GM19455 (cell line): ENCODE data around the gene VKORC1.

ENCODE experiments used
- ATAC-seq: cut with Tn5 transposase; IDR thresholded peaks from one replicate; pipeline ENCODE4 v1.9.1; 2021; ENCODE audit not compliant: unreplicated experiment

Gene VKORC1

DNA sequence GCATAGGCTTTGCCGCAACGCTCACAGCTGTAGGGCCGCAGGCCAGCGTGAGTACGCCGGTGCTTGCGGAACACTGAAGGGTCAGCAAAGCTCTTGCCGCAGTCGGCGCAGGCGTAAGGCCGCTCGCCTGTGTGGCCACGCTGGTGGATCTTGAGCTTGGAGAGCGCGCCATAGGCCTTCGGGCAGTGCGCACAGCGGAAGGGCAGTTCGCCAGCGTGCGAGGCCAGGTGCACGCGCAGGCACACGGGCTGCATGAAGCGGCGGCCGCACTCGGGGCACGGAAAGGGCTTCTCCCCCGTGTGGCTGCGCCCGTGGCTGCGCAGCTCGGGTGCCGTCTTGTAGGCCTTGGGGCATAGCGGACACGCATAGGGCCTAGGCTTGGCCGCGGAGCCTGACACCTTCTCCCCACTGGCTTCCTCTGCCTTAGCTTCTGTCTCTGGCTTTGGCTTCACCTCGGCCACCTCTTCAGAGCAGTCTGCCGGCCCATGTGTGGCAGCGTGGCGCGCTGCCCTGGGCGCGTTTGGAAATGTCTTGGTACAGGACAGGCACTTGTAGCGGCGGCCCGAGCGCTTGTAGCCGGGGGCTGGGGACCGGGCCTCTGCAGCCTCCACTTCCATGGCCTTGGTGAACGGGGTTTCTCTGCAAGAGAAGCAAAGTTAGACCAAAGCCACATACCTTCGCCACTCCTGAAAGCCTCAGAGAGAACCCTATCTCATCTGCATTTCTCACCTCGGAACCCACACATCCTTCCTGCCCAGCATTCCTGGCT, 30.6 kb downstream of the VKORC1 start:
- no peak for ATAC-seq

DNA sequence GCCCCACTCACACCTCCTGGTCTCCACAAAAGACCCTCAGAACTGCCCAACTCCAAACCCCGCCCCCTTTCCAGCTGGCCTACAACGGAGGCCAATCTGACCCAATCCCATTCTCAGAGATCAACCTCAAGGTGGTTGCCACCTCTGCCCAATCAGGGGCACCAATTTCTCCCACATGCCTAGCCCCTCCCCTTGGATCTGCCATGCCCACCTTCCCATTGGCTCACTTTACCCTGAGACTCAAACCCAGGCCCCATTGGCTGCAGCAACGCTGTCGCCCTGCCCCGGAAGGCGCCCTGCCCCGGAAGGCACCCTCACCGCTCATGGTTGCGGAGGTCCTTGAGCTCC, 31.1 kb downstream of the VKORC1 start:
- ATAC-seq = no peak

DNA sequence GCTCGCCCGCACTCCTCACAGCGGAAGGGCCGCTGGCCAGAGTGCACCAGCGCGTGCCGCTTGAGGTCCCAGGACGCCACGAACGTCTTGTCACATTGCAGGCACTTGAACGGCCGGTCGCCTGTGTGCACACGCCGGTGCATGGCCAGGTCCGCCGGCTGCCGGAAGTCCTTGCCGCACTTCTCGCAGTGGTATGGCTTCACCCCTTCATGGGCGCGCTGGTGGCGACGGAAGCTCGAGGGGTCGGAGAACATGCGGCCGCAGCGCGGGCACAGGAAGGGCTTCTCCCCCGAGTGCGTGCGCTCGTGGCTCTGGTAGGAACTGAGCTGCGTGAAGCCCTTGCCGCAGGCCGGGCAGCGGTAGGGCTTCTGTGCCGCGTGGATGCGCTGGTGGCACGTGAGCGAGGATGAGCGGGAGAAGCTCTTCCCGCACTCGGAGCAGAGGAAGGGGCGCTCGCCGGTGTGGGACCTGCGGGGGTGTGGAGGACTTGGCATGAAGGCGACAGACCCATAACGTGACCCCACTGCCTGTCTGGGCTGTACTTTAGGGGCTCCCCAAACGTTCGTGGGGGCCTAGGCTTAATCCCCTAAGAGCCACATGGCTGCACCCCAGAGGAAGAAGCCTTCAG, 32.7 kb downstream of the VKORC1 start:
- ATAC-seq = no peak

DNA sequence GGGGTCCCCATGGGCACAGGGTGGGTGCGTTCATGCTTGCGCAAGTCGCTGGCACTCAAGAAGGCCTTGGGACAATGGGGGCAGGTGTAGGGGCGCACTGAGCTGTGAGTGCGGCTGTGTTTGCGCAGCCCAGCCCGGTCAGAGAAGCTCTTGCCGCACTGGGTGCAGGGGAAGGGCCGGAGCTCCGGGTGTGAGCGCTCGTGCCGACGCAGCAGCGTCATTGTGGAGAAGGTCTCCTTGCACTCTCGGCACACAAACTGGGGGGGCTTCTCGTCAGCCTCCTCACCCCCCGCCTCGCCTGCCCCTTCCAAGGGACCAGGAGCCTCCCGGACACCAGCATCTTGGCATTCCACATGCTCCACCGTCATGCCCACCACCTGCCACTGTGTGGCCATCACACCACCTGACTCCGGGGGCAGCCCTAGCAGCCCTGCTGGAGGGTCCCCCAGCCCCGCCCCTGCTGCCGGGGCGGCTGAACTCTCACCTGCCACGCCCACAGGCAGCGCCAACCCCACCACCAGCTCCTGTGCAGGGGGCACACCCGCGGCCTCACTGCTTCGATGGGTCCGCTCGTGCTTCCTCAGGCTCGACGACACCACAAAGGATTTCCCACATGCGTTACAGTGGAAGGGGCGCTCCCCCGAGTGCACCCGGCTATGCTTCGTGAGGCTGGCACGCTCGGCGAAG, 33.3 kb downstream of the VKORC1 start:
- no peak for ATAC-seq

DNA sequence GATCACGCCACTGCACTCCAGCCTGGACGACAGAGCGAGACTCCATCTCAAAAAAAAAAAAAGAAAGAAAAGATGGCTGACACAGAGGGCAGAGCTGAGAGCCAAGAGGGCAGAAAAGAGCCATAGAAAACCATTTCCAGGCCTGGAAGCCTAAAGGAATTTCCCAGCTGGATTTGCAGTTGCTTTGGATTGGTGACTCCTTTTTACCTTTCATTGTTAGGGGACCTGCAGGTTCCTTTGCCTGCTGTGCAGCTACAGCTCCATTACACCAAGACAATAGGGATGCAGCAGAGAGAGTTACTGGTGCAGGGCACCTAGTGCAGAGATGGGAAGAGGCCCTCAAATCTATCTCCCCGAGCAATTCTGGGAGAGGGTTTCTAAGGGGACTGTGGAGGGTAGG, 39.0 kb downstream of the VKORC1 start:
- ATAC-seq = no peak

DNA sequence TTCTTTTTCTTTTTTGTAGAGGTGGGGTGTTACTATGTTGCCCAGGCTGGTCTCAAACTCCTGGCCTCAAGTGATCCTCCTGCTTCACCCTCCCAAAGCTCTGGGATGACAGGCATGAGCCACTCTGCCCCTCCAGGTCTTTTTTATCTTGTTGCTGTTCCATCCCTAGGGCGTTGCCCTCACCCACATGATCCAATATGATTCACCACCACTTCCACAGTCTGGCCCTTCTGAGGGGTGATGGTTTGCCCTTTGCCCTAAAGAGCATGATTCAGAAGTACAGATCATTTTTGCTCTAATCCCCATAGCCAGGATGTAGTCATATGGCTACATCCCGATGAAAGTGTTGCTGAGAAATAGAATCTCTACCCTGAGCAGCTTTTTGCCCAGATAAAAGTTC, 42.5 kb downstream of the VKORC1 start:
- ATAC-seq = no peak

DNA sequence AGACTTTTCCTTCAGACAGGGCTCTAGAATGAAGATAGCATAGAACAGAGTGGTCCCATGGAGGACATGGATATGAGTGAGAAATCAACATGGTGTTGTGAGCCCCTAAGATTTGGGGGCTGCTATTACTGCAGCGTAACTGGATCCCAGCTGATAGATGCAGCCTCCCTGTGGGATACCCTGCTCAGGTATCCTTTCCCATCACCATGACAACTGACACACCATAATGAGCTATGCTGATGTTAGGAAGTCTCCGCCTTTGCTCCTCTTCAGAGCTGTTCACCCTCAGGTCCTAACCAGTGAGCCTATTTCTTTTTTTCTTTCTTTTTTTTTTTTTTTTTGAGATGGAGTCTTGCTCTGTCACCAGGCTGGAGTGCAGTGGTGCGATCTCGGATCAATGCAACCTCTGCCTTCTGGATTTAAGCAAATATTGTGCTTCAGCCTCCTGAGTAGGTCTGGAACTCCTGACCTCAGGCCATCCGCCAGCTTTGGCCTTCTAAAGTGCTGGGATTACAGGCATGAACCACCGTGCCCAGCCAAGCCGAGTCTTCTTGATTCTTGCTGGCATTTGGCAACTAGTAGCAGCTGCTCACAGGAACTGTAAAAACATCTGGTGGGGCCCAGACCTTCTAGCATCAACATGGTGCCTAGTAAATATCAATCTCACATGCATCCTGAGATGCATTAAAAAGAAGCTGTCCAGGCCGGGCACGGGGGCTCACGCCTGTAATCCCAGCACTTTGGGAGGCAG, 44.1 kb downstream of the VKORC1 start:
- no peak for ATAC-seq

DNA sequence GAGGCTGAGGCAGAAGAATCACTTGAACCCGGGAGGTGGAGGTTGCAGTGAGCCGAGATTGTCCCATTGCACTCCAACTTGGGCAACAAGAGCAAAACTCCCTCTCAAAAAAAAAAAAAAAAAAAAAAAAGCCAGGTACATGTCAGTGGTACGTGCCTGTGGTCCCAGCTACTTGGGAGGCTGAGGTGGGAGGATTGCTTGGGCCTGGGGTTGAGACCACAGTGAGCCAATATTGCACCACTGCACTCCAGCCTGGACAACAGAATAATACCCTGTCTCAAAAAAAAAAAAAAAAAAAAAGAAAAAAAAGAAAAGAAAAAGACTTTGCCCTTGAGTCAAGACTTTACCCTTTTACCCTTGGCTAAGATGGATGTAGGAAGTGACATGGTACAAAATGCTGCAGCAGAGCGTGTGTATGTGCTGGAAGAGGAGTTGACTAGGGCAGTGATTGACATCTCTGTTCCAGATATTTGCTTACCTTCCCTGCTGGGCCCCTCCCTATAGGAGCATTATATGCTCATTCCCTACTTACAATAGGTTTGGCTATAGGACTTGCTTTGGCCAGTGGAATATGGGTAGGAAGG, 50.6 kb downstream of the VKORC1 start:
- no peak for ATAC-seq

DNA sequence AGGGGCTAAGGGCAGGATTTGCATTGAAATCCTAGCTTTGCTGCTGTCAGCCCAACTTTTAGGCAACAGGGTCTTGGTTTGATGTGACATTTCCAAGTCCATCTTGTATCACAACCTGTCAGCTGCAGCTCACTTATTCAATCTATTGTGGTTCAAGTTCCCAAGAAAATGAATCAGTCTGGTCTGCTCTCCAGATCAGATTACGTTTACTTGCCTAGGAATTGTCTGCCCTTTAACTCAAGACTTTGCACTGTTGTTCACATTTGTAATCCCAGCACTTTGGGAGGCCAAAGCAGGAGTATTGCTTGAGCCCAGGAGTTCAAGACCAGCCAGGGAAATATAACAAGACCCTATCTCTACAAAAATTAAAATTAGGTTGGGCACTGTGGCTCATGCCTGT, 51.2 kb downstream of the VKORC1 start:
- ATAC-seq = no peak

DNA sequence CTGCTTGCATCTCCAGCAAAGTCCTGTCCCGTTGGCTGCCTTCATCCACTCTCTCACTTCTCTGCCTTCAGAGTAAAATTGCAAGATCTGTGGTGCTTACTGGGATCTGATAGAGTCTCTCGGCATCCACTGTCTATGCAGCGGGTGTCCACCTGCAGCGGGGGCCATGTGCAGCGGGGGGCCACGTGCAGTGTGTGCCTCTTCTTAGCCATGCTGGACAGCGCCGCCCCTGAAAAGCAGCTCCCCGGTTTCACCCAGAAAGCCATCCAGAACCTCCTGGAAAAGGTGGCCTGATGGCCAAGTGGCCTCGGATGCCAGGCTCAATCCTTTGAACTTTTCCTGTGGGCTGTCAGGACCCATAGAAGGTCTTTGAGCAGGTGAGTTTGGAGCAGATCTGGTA, 51.7 kb downstream of the VKORC1 start:
- no peak for ATAC-seq
